Osteoblast (primary cell): Measurements from ENCODE around the gene MRS2. TPM values are rescaled to one million over a fixed set of nuclear protein-coding genes. Genes with fewer than 3 reads are reported as not detected.

Experiments
- DNase-seq: peaks from one replicate; pipeline ENCODE4 v3.0.0; 2011; ENCODE audit warnings: low spot score, mixed read lengths; ENCODE audit not compliant: insufficient read length; ENCODE audit errors: missing footprints
- H2AFZ ChIP-seq: 2 replicates; pipeline ENCODE4 v1.6.0; 2011; ENCODE audit warnings: mild to moderate bottlenecking, low read length
- H3K27ac ChIP-seq: 2 replicates; pipeline ENCODE4 v1.5.1; 2011; ENCODE audit warnings: mild to moderate bottlenecking, low read depth, low read length, moderate library complexity
- H3K27me3 ChIP-seq: 2 replicates; pipeline ENCODE4 v1.6.0; 2012; ENCODE audit warnings: mild to moderate bottlenecking, control low read depth, inconsistent platforms, low read length, moderate library complexity; ENCODE audit not compliant: insufficient read depth
- H3K36me3 ChIP-seq: 2 replicates; pipeline ENCODE4 v1.5.1; 2011; ENCODE audit warnings: mild to moderate bottlenecking, low read length, control low read depth, moderate library complexity; ENCODE audit not compliant: insufficient read depth
- H3K4me1 ChIP-seq: 2 replicates; pipeline ENCODE4 v1.5.1; 2011; ENCODE audit warnings: mild to moderate bottlenecking, low read length, control low read depth, moderate library complexity; ENCODE audit not compliant: insufficient read depth
- H3K4me2 ChIP-seq: 2 replicates; pipeline ENCODE4 v1.6.0; 2011; ENCODE audit warnings: mild to moderate bottlenecking, low read length; ENCODE audit not compliant: insufficient read depth
- H3K4me3 ChIP-seq: fragments of 200-600 bp; sonication (generic); 3 replicates; pipeline ENCODE4 v1.5.1; 2012; ENCODE audit warnings: mild to moderate bottlenecking, low read length, inconsistent platforms; ENCODE audit not compliant: insufficient read depth
- H3K79me2 ChIP-seq: 2 replicates; pipeline ENCODE4 v1.6.0; 2012; ENCODE audit warnings: mild to moderate bottlenecking, low read length, control low read depth, inconsistent platforms; ENCODE audit not compliant: insufficient read depth
- H3K9me3 ChIP-seq: 2 replicates; pipeline ENCODE4 v1.5.1; 2011; ENCODE audit warnings: low read depth, low read length, control low read depth
- H4K20me1 ChIP-seq: 2 replicates; pipeline ENCODE4 v1.6.0; 2012; ENCODE audit warnings: mild to moderate bottlenecking, low read length, control low read depth; ENCODE audit not compliant: insufficient read depth
- CTCF ChIP-seq: IDR thresholded peaks from 2 replicates; pipeline ENCODE4 v1.5.1; 2011; ENCODE audit warnings: mild to moderate bottlenecking, low read depth, low read length, moderate library complexity; ENCODE audit errors: extremely low read depth
- total RNA-seq: library from RNA; depleted of rRNA; stranded (reverse); fragments of >200 nt; gene quantifications from 2 replicates; pipeline ENCODE4 v1.2.3, GENCODE V29; 2012

Gene MRS2
- total RNA-seq, 1 donor, result 23.5 TPM

DNA sequence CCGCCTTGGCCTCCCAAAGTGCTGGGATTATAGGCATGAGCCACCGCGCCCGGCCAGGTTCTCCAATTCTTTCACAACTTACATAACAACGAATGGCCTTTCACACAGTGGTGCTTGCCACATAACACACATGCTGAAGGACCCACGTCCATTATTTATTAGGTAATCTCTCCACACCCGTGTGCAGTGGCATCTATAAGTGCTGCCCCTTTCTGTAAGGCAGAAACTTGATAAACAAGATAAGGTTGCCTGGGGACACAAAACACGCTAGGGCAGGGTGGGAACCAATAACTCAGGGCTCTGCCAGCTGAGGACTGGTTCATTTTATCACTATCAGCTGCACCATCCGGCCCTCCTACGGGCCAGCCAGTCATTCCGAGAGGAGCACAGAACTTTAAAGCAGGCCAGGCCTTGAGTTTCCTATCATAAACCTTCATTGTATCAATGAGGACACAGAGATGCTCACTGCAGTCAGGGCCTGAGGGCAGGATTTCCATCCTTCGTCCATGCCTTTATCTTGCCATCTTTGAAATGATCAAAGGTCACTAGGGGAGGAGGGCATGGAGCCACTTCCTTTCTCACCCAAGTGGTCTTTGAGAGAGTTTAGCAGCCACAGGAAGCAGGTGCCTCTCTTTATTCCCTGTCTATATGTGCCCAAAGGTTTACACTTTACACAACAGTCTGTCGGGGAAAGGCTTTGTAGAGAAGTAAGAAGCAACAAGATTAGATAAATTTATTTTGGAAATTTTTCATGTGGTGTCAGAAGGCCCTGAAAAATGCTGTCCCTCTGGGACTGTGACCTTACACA, 49.0 kb downstream of the MRS2 start:
- Histone ChIP-seq H3K36me3 (no peaks in the 10 kb centered on the region), H3K79me2 (no peaks in the 10 kb centered on the region), H3K4me1 (no peaks in the 10 kb centered on the region), H3K27ac (no peak overlapping the region), H3K9me3 (no peaks in the 10 kb centered on the region), H3K4me3 (no peak overlapping the region), H3K27me3 (no peaks in the 10 kb centered on the region), H2AFZ (no peak overlapping the region), H3K4me2 (no peak overlapping the region), H4K20me1 (no peaks in the 10 kb centered on the region)
- TF ChIP-seq CTCF, result no peak
- peak; percentile 13 for DNase-seq

- no peaks in the 10 kb centered on the region for H4K20me1 ChIP-seq
- H3K4me3 ChIP-seq, result no peak overlapping the region
- H3K79me2 ChIP-seq, result no peaks in the 10 kb centered on the region
- no peak for TF ChIP-seq CTCF
- H3K27ac ChIP-seq, result no peak overlapping the region
- H3K27me3 ChIP-seq, result no peaks in the 10 kb centered on the region
- H3K4me2 ChIP-seq, result no peak overlapping the region
- DNase-seq, result peak; percentile 22
- no peaks in the 10 kb centered on the region for H3K4me1 ChIP-seq
- no peaks in the 10 kb centered on the region for H3K36me3 ChIP-seq
- H3K9me3 ChIP-seq, result no peaks in the 10 kb centered on the region
- H2AFZ ChIP-seq, result no peak overlapping the region
Measured at GRCh38 chr6:24453921-24454320, 51.2 kb downstream of the MRS2 start.

DNA sequence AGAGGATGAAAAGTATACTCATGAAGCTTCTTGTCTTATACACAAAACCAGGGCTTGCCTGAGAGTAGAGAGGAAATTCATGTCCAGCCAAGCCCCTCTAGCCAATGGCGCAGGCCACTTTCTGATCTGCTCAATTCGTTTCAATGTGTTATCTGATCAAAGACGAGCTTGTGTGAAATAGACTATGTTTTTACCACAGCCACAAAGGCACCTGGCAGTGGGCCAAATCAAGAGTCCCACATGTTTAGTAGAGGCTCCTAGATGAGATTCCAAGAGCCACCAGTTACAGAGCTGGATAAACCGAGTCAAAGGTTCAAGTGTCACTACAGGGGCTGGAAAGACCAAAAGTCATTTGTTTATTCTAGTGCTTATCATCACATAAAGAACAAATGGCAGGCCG, 51.7 kb downstream of the MRS2 start:
- Histone ChIP-seq H3K79me2 (no peaks in the 10 kb centered on the region), H2AFZ (no peak overlapping the region), H3K4me1 (no peaks in the 10 kb centered on the region), H3K4me2 (no peak overlapping the region), H3K27me3 (no peaks in the 10 kb centered on the region), H3K9me3 (no peaks in the 10 kb centered on the region), H3K4me3 (no peak overlapping the region), H3K36me3 (no peaks in the 10 kb centered on the region), H3K27ac (no peak overlapping the region), H4K20me1 (no peaks in the 10 kb centered on the region)
- TF ChIP-seq CTCF, result no peak
- DNase-seq, result peak; percentile 26

- no peak overlapping the region for H3K4me2 ChIP-seq
- H3K79me2 ChIP-seq, result no peaks in the 10 kb centered on the region
- no peaks in the 10 kb centered on the region for H3K9me3 ChIP-seq
- H3K27me3 ChIP-seq, result no peaks in the 10 kb centered on the region
- no peaks in the 10 kb centered on the region for H3K4me1 ChIP-seq
- no peaks in the 10 kb centered on the region for H4K20me1 ChIP-seq
- no peak for TF ChIP-seq CTCF
- H2AFZ ChIP-seq, result no peak overlapping the region
- H3K27ac ChIP-seq, result no peak overlapping the region
- H3K36me3 ChIP-seq, result no peaks in the 10 kb centered on the region
- no peak overlapping the region for H3K4me3 ChIP-seq
- DNase-seq, result no peak
Measured at GRCh38 chr6:24455061-24455460, 52.3 kb downstream of the MRS2 start.
